Uterus (tissue), 2 donors: ENCODE data around the gene ZNF17.

ENCODE experiments used
- POLR2A ChIP-seq, 2 donors: fragments of 450-650 bp; IDR thresholded peaks; one replicate each; pipeline ENCODE4 v1.6.1; 2016; ENCODE audit warnings: antibody characterized with exemption in 2 of 2, mild to moderate bottlenecking in 1 of 2, moderate library complexity in 1 of 2
- TF ChIP-seq, protein P1 (sequence below), 4 experiments: fragments of 200-600 bp in 2 of 4; fragments of 450-650 bp in 2 of 4; sonication (generic) in 2 of 4; IDR thresholded peaks; one replicate each; pipeline ENCODE4 v1.5.1; 2016 to 2019; ENCODE audit warnings: antibody characterized with exemption in 4 of 4, mild to moderate bottlenecking in 2 of 4, moderate library complexity in 1 of 4

DNA sequence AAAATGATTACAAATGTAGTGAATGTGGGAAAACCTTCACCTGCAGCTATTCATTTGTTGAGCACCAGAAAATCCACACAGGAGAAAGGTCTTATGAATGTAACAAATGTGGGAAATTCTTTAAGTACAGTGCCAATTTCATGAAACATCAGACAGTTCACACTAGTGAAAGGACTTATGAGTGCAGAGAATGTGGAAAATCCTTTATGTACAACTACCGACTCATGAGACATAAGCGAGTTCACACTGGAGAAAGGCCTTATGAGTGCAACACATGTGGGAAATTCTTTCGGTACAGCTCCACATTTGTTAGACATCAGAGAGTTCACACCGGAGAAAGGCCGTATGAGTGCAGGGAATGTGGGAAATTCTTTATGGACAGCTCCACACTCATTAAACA lies 12.1 kb upstream of the ZNF17 start:
- TF ChIP-seq, protein P1, sequence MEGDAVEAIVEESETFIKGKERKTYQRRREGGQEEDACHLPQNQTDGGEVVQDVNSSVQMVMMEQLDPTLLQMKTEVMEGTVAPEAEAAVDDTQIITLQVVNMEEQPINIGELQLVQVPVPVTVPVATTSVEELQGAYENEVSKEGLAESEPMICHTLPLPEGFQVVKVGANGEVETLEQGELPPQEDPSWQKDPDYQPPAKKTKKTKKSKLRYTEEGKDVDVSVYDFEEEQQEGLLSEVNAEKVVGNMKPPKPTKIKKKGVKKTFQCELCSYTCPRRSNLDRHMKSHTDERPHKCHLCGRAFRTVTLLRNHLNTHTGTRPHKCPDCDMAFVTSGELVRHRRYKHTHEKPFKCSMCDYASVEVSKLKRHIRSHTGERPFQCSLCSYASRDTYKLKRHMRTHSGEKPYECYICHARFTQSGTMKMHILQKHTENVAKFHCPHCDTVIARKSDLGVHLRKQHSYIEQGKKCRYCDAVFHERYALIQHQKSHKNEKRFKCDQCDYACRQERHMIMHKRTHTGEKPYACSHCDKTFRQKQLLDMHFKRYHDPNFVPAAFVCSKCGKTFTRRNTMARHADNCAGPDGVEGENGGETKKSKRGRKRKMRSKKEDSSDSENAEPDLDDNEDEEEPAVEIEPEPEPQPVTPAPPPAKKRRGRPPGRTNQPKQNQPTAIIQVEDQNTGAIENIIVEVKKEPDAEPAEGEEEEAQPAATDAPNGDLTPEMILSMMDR (IDR thresholded peaks at IDR 0.05): no peak
- no peak for TF ChIP-seq POLR2A (IDR thresholded peaks at IDR 0.05)
